GM13977 (cell line): Measurements from ENCODE around the gene CXCR4.
"Not testable (repeated sequence)": the region's sequence is repeated elsewhere in the genome, so short reads cannot be mapped to it uniquely, and the experiment has no call there.

Experiments
- DNase-seq: peaks from one replicate; pipeline ENCODE4 v3.0.0; 2012; ENCODE audit warnings: low spot score
- in situ Hi-C: fragments of 300-500 bp; cut with MboI; formaldehyde crosslinking; loops from one replicate; pipeline ENCODE4 v1.12.0; 2022; ENCODE audit warnings: low sequenced_read_pairs, low pct_unique_long_range_greater_than_20kb, mixed read lengths, inconsistent platforms; ENCODE audit not compliant: unreplicated experiment
- TF ChIP-seq, protein P1 (sequence below): IDR thresholded peaks from 2 replicates; pipeline ENCODE4 v1.5.1; 2012; ENCODE audit warnings: mild to moderate bottlenecking, control low read depth; ENCODE audit not compliant: insufficient read depth; ENCODE audit errors: extremely low read depth, missing control alignments

Gene CXCR4

DNA sequence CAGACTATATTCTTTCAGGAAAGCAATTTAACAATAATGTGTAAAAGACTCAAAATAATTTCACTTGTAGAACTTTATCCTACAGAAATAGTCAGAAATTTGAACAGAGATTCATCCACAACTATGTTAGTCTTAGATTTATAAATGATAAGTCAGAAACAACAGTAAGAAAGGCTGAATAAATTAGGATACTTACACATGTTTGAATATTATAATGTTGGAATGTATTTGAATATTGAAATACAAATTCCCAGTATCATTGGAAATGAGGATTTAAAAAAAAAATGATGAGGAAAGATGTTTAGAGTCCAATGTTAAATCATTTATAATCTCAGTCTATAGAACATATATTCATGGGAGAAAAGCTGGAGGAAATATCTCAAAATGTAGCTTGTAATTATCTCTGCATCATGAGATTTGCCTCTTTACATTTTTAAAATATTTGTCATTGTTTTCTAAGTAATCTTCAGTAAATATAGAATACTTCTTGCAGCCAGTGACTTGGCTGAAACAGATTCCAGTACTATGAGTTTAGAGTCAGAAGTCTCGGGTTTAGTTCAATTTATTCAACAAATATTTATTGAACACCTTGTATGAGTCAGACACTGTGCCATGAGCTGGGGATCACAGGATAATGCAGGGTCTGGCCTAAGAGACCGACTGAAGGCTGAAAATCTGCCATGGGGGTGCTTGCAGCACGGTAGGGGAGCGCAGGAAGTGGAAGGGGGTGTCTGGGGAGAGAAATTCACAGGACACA lies 32.3 kb downstream of the CXCR4 start:
- in situ Hi-C loops = no loop called here
- no peak for DNase-seq
- TF ChIP-seq, protein P1, sequence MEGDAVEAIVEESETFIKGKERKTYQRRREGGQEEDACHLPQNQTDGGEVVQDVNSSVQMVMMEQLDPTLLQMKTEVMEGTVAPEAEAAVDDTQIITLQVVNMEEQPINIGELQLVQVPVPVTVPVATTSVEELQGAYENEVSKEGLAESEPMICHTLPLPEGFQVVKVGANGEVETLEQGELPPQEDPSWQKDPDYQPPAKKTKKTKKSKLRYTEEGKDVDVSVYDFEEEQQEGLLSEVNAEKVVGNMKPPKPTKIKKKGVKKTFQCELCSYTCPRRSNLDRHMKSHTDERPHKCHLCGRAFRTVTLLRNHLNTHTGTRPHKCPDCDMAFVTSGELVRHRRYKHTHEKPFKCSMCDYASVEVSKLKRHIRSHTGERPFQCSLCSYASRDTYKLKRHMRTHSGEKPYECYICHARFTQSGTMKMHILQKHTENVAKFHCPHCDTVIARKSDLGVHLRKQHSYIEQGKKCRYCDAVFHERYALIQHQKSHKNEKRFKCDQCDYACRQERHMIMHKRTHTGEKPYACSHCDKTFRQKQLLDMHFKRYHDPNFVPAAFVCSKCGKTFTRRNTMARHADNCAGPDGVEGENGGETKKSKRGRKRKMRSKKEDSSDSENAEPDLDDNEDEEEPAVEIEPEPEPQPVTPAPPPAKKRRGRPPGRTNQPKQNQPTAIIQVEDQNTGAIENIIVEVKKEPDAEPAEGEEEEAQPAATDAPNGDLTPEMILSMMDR = no peak

DNA sequence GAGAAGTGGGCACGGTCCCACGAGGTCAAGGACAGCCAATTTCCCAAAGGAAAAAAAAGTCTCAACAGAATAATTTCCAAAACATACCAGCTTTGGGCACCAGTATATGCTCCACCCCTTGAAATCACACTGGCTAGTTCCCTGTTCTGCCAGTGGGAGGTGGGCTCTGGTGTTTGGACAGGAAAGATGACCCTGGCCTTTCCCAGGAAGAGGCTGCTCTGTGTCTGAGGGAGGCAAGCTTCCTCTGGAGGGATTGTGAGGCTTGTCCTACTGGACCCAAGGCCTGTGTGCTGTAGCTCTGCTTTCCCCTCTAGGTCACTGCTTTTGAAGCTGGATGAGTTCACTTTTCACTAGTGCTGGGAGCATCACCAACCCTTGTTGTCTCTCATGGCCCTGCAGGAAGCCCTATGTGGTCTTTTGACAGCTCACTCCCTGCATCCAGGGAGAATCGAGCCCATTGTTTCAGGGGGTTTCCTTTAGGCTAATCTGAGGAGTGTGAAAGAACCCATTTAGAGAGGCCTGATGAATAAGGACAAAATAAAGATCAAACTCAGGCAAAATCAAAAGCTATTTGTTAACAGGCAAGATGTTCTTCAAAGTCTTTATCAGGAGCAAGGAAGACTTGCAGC lies 36.3 kb downstream of the CXCR4 start:
- TF ChIP-seq, protein P1 = no peak
- in situ Hi-C loops = no loop called here
- DNase-seq = no peak

DNA sequence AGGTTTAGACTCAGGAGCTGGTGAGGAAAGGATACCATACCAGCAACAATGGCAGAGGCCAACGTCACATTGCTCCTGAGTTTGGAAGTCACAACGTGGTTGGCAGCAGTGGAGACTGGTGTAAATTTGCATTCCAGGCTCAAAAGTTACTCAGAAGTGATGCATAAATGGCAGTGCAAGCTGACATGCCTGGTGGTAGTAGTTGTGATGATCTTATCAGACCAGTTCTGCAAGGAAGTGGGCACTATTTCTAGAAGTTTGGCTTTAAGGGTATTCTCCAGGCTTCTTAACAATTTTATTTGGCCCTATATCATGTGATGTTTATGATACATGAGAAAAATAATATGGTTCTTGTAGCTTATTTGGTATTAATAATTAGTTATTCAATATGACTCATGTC lies 37.8 kb downstream of the CXCR4 start:
- in situ Hi-C loops = no loop called here
- TF ChIP-seq, protein P1 = no peak
- DNase-seq = no peak

DNA sequence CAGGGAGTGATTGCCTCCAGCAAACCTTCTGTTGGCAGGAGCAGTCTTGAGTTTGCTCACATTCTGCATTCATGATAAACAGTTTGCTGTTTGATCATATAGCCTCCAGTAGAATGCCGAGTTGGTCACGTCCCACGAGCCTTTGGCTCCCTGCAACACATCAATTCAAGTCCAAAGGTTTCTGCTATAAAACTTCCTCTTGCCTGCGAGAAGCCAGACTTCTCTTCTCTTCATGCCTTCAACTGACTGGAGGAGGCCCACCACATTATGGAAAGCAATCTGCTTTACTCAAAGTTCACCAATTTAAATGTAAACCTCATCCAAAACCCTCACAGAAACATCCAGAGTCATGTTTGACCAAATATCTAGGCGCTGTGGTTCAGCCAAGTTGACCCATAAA lies 40.8 kb downstream of the CXCR4 start:
- TF ChIP-seq, protein P1 = no peak
- DNase-seq = no peak
- in situ Hi-C loops = no loop called here

DNA sequence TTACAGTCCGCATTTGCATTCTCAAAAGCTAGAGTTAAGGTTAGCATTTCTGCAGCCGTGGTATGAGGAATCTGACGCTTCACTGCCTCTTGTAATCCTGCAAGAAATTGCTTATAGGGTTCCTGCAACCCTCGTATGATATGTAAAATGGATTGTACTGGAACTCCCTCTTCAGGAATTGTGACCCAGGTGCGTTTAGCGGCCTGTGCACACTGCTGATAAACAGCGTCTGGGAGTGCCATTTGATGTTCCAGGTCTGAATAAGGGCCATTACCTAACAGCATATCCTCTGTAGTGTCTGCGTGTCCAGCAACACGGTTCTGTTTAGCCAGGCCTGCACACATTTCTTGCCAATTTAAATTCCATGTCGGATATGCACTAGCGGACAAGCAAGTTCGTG lies 42.5 kb downstream of the CXCR4 start:
- DNase-seq = no peak
- in situ Hi-C loops = no loop called here
- TF ChIP-seq, protein P1 = no peak

DNA sequence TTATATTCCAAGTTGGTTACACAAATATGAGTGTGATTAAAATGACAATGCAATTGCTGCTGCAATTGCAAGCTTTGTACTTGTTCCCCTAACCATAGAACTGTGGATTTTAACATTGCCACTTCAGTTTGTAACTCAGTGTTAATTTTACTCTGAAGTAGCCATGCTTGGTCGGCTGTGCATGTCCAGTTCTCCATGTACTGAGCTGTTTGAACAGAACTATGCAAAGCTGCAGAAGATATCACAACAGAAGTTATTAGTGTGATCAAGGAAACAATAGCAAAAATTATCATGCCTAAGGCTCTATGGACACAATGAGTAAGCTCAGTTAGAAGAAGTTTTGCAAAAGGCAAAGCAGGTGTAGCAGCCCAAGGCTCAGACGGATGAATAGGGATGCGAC lies 45.3 kb downstream of the CXCR4 start:
- in situ Hi-C loops = no loop called here
- no peak for DNase-seq
- TF ChIP-seq, protein P1 = no peak

DNA sequence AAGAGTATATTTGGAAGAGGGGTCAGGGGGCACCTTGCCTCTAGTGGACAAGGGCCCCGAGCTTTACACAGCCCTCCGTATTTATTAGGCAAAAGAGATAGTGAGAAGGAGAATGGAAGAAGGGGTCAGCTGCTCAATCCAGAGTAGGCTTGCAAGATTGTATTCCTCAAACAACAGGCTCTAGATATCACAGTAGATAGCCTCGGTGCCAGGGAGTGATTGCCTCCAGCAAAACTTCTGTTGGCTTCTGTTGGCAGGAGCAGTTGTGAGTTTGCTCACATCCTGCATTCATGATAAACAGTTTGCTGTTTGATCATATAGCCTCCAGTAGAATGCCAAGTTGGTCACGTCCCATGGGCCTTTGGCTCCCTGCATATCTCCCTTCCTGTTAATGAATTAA lies 46.1 kb downstream of the CXCR4 start:
- in situ Hi-C loops, DNase-seq: not testable (repeated sequence)
